DOHH2 (cell line): ENCODE measurements around the gene POLA2.
A peak's percentile ranks its signal among the peaks of the same experiment; 100 is the strongest.

ENCODE experiments used
- H3F3A ChIP-seq: fragments of 200-600 bp; sonication (generic), shearing (Covaris generic); 2 replicates; pipeline ENCODE4 v1.6.0; 2016; ENCODE audit warnings: antibody characterized with exemption, mild to moderate bottlenecking; ENCODE audit not compliant: control insufficient read depth, insufficient read depth
- H3K27ac ChIP-seq: fragments of 200-600 bp; sonication (generic); 2 replicates; pipeline ENCODE4 v1.5.1; 2014; ENCODE audit warnings: low read depth, mild to moderate bottlenecking, low read length, moderate library complexity
- H3K27me3 ChIP-seq: fragments of 200-600 bp; sonication (generic); 2 replicates; pipeline ENCODE4 v1.6.1; 2014; ENCODE audit warnings: mild to moderate bottlenecking, low read length, mixed read lengths; ENCODE audit not compliant: control insufficient read depth
- H3K36me3 ChIP-seq: fragments of 200-600 bp; sonication (generic); 2 replicates; pipeline ENCODE4 v1.6.1; 2014; ENCODE audit warnings: mild to moderate bottlenecking, low read length, moderate library complexity, mixed read lengths; ENCODE audit not compliant: control insufficient read depth
- H3K4me1 ChIP-seq: fragments of 200-600 bp; sonication (generic); 2 replicates; pipeline ENCODE4 v1.6.1; 2014; ENCODE audit warnings: mild to moderate bottlenecking, low read length, mixed read lengths; ENCODE audit not compliant: control insufficient read depth
- H3K4me2 ChIP-seq: fragments of 200-600 bp; sonication (generic); 2 replicates; pipeline ENCODE4 v1.6.0; 2014; ENCODE audit warnings: mild to moderate bottlenecking, low read length, moderate library complexity
- H3K4me3 ChIP-seq: fragments of 200-600 bp; sonication (generic); 2 replicates; pipeline ENCODE4 v1.5.1; 2014; ENCODE audit warnings: mild to moderate bottlenecking, low read length, mixed read lengths
- H3K79me2 ChIP-seq: fragments of 200-600 bp; sonication (generic); 2 replicates; pipeline ENCODE4 v1.6.1; 2014; ENCODE audit warnings: mild to moderate bottlenecking, low read length, mixed read lengths; ENCODE audit not compliant: control insufficient read depth
- H3K9me2 ChIP-seq: fragments of 200-600 bp; sonication (generic); replicated peaks from 2 replicates; pipeline ENCODE4 v1.6.1; 2014; ENCODE audit warnings: mild to moderate bottlenecking, low read length, mixed read lengths; ENCODE audit not compliant: control insufficient read depth
- H3K9me3 ChIP-seq: fragments of 200-600 bp; sonication (generic); 2 replicates; pipeline ENCODE4 v1.6.1; 2014; ENCODE audit warnings: antibody characterized with exemption, low read length, mixed read lengths; ENCODE audit not compliant: control insufficient read depth, insufficient read depth
- H4K20me1 ChIP-seq: fragments of 200-600 bp; sonication (generic); 2 replicates; pipeline ENCODE4 v1.6.0; 2014; ENCODE audit warnings: low read depth, mild to moderate bottlenecking, antibody characterized with exemption, low read length, moderate library complexity; ENCODE audit not compliant: control insufficient read depth, insufficient read depth
- CTCF ChIP-seq: fragments of 200-600 bp; sonication (generic); IDR thresholded peaks from one replicate; pipeline ENCODE4 v1.5.1; 2014; ENCODE audit warnings: antibody characterized with exemption, mild to moderate bottlenecking, low read depth, low read length; ENCODE audit not compliant: poor library complexity, severe bottlenecking
- EZH2phosphoT487 ChIP-seq: fragments of 200-600 bp; sonication (generic); IDR thresholded peaks from 2 replicates; pipeline ENCODE4 v1.6.1; 2017; ENCODE audit warnings: borderline replicate concordance, mild to moderate bottlenecking, antibody characterized with exemption, low read length, moderate library complexity, mixed read lengths

POLA2 gene

GRCh38 chr11:65314501-65315203, 52.9 kb downstream of the POLA2 start, which contains the start of gene CDC42EP2:
Gene CDC42EP2, plus strand, starts transcription at chr11:65314866. Its CDS starts 6,033 bp downstream, at chr11:65320899.
- H3K4me2 ChIP-seq, result peak within 1 kb of the TSS; percentile 90
- TF ChIP-seq CTCF (no peak), EZH2phosphoT487 (no peak)
- H3K27me3 ChIP-seq, result peaks cover 20% of the 10 kb centered on the region
- no peaks in the 10 kb centered on the region for H3K79me2 ChIP-seq
- peaks cover 18% of the 10 kb centered on the region for H3K4me1 ChIP-seq
- no peaks in the 10 kb centered on the region for H3K9me2 ChIP-seq
- no peaks in the 10 kb centered on the region for H4K20me1 ChIP-seq
- H3K9me3 ChIP-seq, result no peaks in the 10 kb centered on the region
- H3K36me3 ChIP-seq, result no peaks in the 10 kb centered on the region
- peak within 1 kb of the TSS; percentile 90 for H3K4me3 ChIP-seq
- 0 out of 2 replicates have a peak, but pooled peaks cover 6% of the 10 kb centered on the region for H3F3A ChIP-seq
- H3K27ac ChIP-seq, result 0 out of 2 replicates have a peak within 1 kb of the TSS, but pooled peaks have one; percentile 5

- H3K79me2 ChIP-seq, result no peaks in the 10 kb centered on the region
- peak; percentile 96 for TF ChIP-seq CTCF
- no peak for TF ChIP-seq EZH2phosphoT487
Measured at GRCh38 chr11:65315204-65315865, 53.6 kb downstream of the POLA2 start.

GRCh38 chr11:65315866-65316226, 54.1 kb downstream of the POLA2 start:
- TF ChIP-seq EZH2phosphoT487 (no peak), CTCF (no peak)
- Histone ChIP-seq H4K20me1 (no peaks in the 10 kb centered on the region), H3F3A (0 out of 2 replicates have a peak, but pooled peaks cover 6% of the 10 kb centered on the region), H3K9me3 (no peaks in the 10 kb centered on the region), H3K36me3 (no peaks in the 10 kb centered on the region), H3K4me3 (peak overlapping the region; percentile 90), H3K4me2 (peak overlapping the region; percentile 90), H3K27ac (no peak overlapping the region), H3K9me2 (no peaks in the 10 kb centered on the region), H3K27me3 (peaks cover 20% of the 10 kb centered on the region), H3K79me2 (no peaks in the 10 kb centered on the region), H3K4me1 (peaks cover 18% of the 10 kb centered on the region)

More at GRCh38 chr11:65315204-65315865, 53.6 kb downstream of the POLA2 start:
- H3F3A ChIP-seq, result 0 out of 2 replicates have a peak, but pooled peaks cover 6% of the 10 kb centered on the region
- H3K4me1 ChIP-seq, result peaks cover 18% of the 10 kb centered on the region
- no peaks in the 10 kb centered on the region for H3K36me3 ChIP-seq
- H3K9me3 ChIP-seq, result no peaks in the 10 kb centered on the region
- 0 out of 2 replicates have a peak overlapping the region, but pooled peaks have one; percentile 5 for H3K27ac ChIP-seq
- no peaks in the 10 kb centered on the region for H3K9me2 ChIP-seq
- no peaks in the 10 kb centered on the region for H4K20me1 ChIP-seq
- H3K4me2 ChIP-seq, result peak overlapping the region; percentile 90
- peak overlapping the region; percentile 90 for H3K4me3 ChIP-seq
- H3K27me3 ChIP-seq, result peaks cover 20% of the 10 kb centered on the region
